HG03045 (cell line): ENCODE results near the gene ANKRD23.

ENCODE experiments used
- ATAC-seq: cut with Tn5 transposase; IDR thresholded peaks from one replicate; pipeline ENCODE4 v1.9.1; 2021; ENCODE audit warnings: mild to moderate bottlenecking, moderate library complexity; ENCODE audit not compliant: unreplicated experiment

ANKRD23 gene

GRCh38 chr2:96839875-96840850 lies 3.7 kb downstream of the ANKRD23 start:
- ATAC-seq = no peak

GRCh38 chr2:96839293-96839874 lies 4.4 kb downstream of the ANKRD23 start:
- ATAC-seq = peak; percentile 67

GRCh38 chr2:96838345-96839292 lies 5.2 kb downstream of the ANKRD23 start:
- no peak for ATAC-seq

GRCh38 chr2:96837575-96837974 lies 6.2 kb downstream of the ANKRD23 start:
- no peak for ATAC-seq

GRCh38 chr2:96835830-96836229 lies 8.0 kb downstream of the ANKRD23 start:
- ATAC-seq = no peak

GRCh38 chr2:96832754-96833507 lies 10.9 kb downstream of the ANKRD23 start:
- ATAC-seq = no peak

- no peak for ATAC-seq
Observed at GRCh38 chr2:96832408-96832753, 11.4 kb downstream of the ANKRD23 start.

- ATAC-seq = no peak
Observed at GRCh38 chr2:96831679-96832078, 12.1 kb downstream of the ANKRD23 start.

- no peak for ATAC-seq
Observed at GRCh38 chr2:96830044-96830562, 13.7 kb downstream of the ANKRD23 start.

GRCh38 chr2:96828874-96829273 lies 14.9 kb downstream of the ANKRD23 start:
- ATAC-seq = no peak

GRCh38 chr2:96828436-96828835 lies 15.4 kb downstream of the ANKRD23 start:
- ATAC-seq = no peak

- no peak for ATAC-seq
Observed at GRCh38 chr2:96826546-96827278, 17.1 kb downstream of the ANKRD23 start.

- ATAC-seq = no peak
Observed at GRCh38 chr2:96825057-96825456, 18.8 kb downstream of the ANKRD23 start.

- ATAC-seq = no peak
Observed at GRCh38 chr2:96824079-96824870, 19.5 kb downstream of the ANKRD23 start.

GRCh38 chr2:96823198-96823597 lies 20.6 kb downstream of the ANKRD23 start:
- ATAC-seq = no peak

GRCh38 chr2:96822786-96823185 lies 21.0 kb downstream of the ANKRD23 start:
- ATAC-seq = no peak

GRCh38 chr2:96821113-96821675 lies 22.6 kb downstream of the ANKRD23 start:
- ATAC-seq = no peak

- ATAC-seq = no peak
Observed at GRCh38 chr2:96819876-96820511, 23.8 kb downstream of the ANKRD23 start.
